ENCODE results near the gene RGS17.
"Not testable (repeated sequence)": the region's sequence is repeated elsewhere in the genome, so short reads cannot be mapped to it uniquely, and the experiment has no call there.

The RGS17 gene

GRCh38 chr6:153123801-153124200, 7.3 kb downstream of the RGS17 start:
- DNase-seq, result no peak

GRCh38 chr6:153121311-153121710, 9.8 kb downstream of the RGS17 start:
- DNase-seq, result no peak

- no peak for DNase-seq
Measured at GRCh38 chr6:153117986-153118879, 12.8 kb downstream of the RGS17 start.

- not testable (repeated sequence) for DNase-seq
Measured at GRCh38 chr6:153111082-153111481, 20.0 kb downstream of the RGS17 start.

GRCh38 chr6:153110612-153111011, 20.5 kb downstream of the RGS17 start:
- DNase-seq, result not testable (repeated sequence)

- no peak for DNase-seq
Measured at GRCh38 chr6:153108315-153108714, 22.8 kb downstream of the RGS17 start.

- DNase-seq, result no peak
Measured at GRCh38 chr6:153106021-153106420, 25.1 kb downstream of the RGS17 start.

- DNase-seq, result no peak
Measured at GRCh38 chr6:153104220-153104619, 26.9 kb downstream of the RGS17 start.

GRCh38 chr6:153103319-153103655, 27.8 kb downstream of the RGS17 start:
- no peak for DNase-seq

GRCh38 chr6:153102605-153103318, 28.3 kb downstream of the RGS17 start:
- DNase-seq, result no peak

GRCh38 chr6:153101461-153101860, 29.6 kb downstream of the RGS17 start:
- no peak for DNase-seq

GRCh38 chr6:153099636-153100035, 31.4 kb downstream of the RGS17 start:
- DNase-seq, result no peak

- no peak for DNase-seq
Measured at GRCh38 chr6:153096792-153097191, 34.3 kb downstream of the RGS17 start.

- DNase-seq, result no peak
Measured at GRCh38 chr6:153096031-153096430, 35.1 kb downstream of the RGS17 start.

GRCh38 chr6:153092082-153093013, 38.7 kb downstream of the RGS17 start:
- DNase-seq, result no peak

- no peak for DNase-seq
Measured at GRCh38 chr6:153090241-153090930, 40.7 kb downstream of the RGS17 start.

- DNase-seq, result no peak
Measured at GRCh38 chr6:153088796-153089195, 42.3 kb downstream of the RGS17 start.

- DNase-seq, result no peak
Measured at GRCh38 chr6:153087436-153087835, 43.6 kb downstream of the RGS17 start.

- DNase-seq, result no peak
Measured at GRCh38 chr6:153086225-153086990, 44.7 kb downstream of the RGS17 start.

- DNase-seq, result no peak
Measured at GRCh38 chr6:153085239-153085638, 45.8 kb downstream of the RGS17 start.

GRCh38 chr6:153084393-153084792, 46.7 kb downstream of the RGS17 start:
- no peak for DNase-seq

GRCh38 chr6:153083869-153084268, 47.2 kb downstream of the RGS17 start:
- DNase-seq, result no peak

Measured in SHP77 (cell line).